ENCODE measurements around the gene IL1RN.

Gene IL1RN

DNA sequence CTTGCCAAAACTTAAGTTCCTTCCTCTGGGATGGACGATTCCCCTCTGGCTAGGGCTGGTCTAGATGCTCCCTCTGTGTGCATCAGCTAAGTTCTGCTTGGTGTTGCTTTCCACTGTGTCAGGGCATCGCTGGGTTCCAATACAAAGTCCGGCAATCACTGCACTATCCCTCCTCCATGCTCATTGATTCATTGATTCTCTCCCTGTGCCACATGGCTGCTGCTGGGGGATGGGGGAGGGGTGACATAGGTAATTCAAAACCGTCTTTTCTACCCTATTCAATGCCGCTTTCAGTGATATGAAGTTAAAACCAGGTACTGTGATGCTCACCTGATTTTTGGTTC lies 22.8 kb downstream of the IL1RN start:
- in situ Hi-C loops (cut with HindIII; ENCODE audit: low sequenced_read_pairs), result no loop called here

DNA sequence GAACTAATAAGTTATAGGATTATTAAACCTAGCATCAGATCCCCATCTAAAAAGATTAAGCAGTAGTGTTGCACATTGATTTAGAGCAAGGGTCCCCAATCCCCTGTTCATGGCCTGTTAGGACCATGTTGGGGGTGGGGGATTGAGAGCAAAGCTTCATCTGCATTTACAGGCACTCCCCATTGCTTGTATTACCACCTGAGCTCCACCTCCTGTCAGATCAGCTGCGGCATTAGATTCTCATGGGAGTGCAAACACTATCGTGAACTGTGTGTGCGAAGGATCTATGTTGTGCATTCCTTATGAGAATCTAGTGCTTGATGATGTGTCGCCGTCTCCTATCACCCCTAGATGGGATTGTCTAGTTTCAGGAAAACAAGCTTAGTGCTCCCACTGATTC lies 27.9 kb downstream of the IL1RN start:
- in situ Hi-C loops (cut with HindIII; ENCODE audit: low sequenced_read_pairs), result loop anchor here (5.0 kb wide), 2 partner anchors 77 to 83 kb away; no protein-coding TSS in a partner anchor

DNA sequence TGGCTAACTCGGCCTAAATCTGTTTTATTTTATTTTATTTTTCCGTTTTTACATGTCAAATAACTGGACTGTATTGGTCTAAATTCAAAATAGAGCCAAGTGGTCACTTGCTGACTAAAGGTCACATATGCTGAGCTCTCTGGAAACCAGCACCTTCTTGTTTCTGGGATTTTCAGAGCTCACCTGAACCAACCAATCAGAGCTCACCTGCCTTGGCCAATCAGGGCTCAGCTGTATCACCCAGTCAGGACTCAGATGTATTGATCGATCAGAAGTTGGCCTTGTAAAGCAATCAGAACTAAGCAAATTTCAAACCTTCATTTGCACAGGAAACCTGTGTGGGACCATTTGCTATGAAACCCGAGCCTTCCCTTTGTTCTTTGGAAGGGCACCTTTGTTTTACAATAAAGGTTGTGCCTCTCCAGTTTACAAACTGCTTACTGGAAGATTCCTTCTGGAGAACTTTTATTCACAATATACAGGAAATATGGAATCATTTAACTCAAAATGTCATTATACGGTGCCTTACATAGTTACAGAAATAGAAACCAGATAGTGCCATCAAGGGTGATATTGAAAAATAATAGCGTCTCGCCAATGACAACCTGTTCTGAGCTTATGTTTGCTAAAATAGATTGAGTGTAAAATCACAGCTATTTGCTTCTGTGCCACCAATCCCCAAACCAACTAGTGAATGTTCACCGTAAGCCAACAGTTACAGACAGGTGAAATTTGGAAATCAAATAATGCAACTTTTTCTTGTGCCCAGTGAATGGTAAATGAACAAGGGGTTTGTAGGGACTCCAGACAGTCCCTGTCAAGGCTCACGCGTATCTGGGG lies 29.1 kb downstream of the IL1RN start:
- in situ Hi-C loops (cut with HindIII; ENCODE audit: low sequenced_read_pairs), result loop anchor here (5.0 kb wide), 2 partner anchors 76 to 84 kb away; no protein-coding TSS in a partner anchor

DNA sequence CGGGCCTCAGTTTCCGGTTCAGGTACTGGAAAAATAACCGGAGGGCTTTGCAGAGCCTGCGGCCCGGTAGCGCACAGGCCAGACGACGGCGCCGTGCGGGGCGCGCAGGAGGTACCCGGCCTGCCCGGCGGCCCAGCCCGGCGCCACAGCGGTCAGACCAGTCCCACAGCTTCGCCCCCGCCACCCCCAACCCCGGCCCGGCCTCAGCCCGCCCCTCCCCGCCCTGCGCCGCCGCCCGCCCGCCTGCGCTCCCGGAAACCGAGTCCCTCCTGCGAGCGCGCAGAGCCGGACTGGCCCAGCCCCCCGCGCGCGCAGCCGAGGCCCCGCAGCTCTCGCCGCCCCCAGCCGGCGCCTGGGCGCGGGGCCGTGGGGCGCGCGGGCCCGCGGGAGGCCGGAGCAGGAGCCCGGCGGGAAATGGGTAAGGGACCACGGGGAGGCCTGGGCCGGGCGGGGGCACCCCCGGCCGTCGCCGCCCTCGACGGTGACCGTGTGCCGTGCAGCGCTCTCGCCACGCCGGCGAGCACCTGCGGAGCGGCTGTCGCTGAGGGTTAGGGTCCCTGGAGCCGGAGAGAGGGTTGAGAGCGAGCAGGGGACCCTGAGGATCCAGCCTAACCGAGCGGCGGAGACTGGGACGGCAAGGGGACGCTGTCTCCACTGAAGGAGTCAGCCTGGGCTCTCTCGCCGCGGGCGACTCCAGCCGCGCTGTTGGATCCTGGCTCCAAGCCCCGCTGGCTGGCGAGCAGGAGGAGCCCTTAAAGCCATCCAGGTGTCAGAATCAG lies 29.9 kb downstream of the IL1RN start:
- in situ Hi-C loops (cut with HindIII; ENCODE audit: low sequenced_read_pairs), result loop anchor here (5.0 kb wide), 2 partner anchors 75 to 85 kb away; no protein-coding TSS in a partner anchor

DNA sequence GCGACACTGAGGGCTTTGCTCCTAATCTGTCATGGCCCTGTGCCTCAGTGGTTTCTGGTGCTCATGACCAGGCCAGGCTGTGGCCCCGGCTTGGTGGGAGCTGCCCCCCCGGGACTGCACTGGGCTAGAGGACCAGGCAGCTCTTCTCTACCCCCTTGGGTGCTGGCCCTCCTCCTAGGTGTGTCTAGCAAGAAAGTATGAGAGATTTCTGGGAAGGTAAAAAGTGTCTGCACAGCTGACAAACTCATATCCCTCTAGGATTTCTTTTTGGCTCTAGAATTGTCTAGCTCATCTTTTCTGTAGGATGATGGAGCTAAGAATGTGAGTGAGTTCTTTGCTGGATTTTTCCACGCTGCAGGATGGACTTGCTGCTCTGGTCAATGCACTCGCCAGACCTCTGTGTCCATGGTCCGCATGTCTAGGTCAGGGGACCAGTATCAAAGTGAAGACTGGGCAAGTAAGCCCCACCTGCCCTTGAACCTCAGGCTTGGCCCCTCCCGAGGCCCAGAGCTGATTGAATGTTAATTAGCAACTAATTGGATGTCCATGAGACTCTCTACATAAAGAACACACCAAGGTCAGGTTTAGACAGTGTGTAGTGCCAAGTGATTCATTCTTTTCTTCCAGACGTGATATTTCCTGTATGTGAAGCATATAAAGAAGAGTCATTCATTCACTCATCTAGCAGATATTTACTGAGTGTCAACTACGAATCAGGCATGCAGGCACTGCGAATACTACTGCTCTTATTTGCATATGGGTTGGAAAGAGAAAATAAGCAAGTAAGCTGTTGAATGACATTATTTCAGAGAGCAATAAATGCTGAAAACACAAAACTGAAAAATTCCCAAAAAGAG lies 30.7 kb downstream of the IL1RN start:
- in situ Hi-C loops (cut with HindIII; ENCODE audit: low sequenced_read_pairs), result loop anchor here (5.0 kb wide), 2 partner anchors 74 to 86 kb away; no protein-coding TSS in a partner anchor

DNA sequence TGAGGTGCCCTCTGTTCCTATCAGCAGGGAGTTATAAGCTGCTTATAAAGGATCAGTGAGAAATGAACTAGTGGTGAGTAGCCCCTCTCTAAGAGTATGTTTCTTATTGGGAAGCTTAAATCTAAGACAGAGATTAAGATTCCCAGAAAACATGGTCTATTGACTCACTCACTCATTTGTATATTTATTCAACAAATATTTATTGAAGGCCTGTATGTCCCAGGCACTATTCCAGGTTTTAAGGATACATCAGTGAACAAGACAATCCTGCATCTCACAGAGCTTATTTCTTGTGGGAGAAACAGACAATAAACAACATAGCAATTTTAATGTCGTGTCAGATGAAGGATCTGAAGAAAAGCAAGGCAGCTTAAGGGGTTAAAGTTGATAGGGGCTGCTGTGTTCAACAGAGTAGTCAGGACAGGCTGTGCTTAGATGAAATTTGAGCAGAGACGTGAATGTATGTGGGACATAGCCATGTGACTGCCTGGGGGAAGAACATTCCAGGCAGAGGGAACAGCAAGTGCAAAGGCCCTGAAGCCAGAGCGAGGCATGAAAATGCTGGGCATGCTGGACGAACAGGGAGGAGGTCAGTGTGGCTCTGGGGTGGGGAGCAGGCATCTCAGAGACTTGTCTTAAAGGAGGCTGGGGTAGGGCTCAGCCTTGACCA lies 31.6 kb downstream of the IL1RN start:
- in situ Hi-C loops (cut with HindIII; ENCODE audit: low sequenced_read_pairs), result loop anchor here (5.0 kb wide), 2 partner anchors 73 to 87 kb away; no protein-coding TSS in a partner anchor

DNA sequence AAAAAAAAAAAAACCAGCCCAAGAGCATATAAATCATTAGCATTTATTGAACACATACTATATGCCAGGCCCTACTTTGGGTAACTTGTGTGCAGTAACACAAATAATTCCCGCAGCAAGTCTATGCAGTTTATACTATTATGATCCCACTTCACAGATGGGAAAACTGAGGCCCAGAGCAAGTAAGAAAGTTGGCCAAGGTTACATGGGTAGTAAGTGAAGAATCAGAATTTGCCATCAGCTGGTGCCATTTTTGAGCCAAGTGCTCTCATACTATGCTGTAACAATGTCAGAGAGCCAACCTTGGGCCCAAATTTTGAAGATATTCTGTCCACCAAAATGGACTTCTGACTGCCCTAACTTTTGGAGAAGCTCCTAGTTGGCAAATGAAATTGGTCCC lies 32.9 kb downstream of the IL1RN start:
- in situ Hi-C loops (cut with HindIII; ENCODE audit: low sequenced_read_pairs), result no loop called here

DNA sequence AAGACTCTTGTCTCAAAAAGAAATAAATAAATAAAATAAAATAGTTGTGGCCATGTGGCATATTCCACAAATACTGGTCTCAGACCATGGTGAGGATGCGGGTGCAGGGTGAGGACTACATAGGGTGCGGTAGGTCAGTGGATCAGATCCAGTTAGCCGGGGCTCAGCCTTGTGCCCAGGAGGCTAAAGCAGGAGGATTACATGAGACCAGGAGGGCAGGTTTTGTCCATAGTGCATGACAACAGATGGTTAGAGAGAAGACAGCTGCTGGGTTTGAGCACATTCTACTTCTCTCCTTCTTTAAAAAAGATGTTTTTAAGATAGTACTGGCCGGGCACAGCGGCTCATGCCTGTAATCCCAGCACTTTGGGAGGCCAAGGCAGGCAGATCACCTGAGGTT lies 33.6 kb downstream of the IL1RN start:
- in situ Hi-C loops (cut with HindIII; ENCODE audit: low sequenced_read_pairs), result no loop called here

DNA sequence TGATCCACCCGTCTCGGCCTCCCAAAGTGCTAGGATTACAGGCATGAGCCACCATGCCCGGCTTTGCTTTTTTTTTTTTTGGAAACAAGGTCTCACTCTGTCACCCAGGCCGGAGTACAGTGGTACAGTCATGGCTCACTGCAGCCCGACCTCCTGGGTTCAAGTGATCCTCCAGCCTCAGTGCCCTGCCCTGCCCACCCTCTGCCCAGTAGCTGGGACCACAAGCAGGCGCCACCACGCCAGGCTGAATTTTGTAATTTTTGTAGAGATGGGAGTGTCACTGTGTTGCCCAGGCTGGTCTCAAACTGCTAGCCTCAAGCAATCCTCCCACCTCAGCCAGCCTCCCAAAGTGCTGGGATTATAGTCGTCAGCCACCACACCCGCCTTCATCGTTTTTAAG lies 34.8 kb downstream of the IL1RN start:
- in situ Hi-C loops (cut with HindIII; ENCODE audit: low sequenced_read_pairs), result no loop called here

DNA sequence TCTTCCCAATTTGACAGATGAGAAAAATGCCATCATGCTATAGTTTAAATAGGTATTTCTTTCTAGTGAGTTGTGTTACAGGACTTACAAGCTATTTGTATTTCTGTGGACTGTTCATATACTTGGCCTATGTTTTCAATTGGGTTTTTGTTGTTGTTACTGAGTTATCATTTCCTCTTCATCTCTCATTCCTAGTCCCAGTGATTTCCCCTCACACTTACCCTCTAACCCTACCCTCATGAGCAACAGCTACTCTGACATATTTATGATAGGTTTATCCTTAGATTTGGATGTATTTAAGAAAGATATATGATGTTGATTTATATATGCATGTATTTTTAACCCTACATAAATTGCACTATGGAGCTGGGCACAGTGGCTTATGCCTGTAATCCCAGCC lies 35.5 kb downstream of the IL1RN start:
- in situ Hi-C loops (cut with HindIII; ENCODE audit: low sequenced_read_pairs), result no loop called here

DNA sequence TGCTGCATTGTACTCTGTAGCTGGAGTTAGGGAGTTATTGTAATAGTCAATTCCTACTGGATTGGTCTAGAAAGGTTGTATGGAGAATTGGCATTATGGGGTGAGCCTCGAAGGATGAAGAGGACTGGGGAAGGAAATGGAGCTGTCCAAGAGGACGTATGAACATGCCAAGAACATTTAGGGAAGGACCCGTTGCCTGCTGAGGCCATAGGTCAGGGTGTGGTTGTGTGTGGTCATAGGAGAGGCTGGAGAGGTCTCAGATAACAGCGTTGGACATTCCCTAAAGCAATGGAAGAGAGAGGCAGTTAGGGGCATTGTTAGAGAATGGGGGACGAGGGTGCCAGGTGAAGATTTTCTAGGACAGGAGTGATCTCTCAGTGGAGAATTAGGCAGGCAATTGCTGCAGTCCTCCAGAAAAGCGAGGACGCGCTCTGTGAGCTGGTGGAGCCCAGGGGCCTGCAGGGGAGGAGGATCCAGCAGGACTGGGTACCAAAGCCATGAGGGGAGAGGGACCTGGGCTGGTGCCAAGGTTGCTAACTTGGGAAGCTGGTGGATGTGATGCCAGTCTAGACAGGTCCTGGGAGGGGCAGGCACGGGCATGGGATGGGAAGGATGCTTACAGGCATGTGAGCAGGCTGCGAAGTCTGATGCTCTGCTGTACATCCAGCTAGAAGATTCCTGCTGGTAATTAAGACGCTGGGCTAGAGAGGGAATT lies 37.0 kb downstream of the IL1RN start:
- in situ Hi-C loops (cut with HindIII; ENCODE audit: low sequenced_read_pairs), result no loop called here

DNA sequence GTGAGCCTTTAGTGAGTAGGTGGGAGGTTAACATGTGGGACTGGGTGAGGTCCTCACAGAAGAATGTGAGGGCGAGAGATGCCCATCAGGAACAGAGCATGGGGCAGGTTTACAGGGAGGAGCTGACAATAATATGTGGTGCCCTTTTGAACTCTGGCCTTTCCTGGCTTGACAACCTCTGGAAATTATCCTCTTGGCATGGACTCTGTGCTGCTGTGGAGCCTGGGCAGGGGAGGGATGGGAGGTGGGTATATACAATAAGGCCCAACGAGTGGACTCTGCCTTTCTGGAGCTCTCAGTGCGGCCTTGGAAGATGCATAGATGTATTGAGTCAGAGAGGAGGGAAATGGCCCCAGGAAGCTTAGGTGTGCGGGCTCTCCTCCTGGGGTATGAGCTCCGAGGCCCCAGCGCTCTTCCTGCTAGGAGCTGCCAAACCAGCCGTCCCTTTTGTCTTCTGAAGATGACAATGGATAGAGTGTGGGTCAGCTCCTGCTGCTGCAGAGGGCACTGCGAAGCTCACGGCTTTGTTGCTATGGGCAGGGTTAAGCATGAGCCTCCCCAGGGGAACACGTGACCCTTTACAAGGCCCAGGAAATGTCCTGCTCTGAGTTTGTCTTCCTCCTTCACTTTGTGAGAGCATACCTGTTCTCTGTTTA lies 37.7 kb downstream of the IL1RN start:
- in situ Hi-C loops (cut with HindIII; ENCODE audit: low sequenced_read_pairs), result no loop called here

DNA sequence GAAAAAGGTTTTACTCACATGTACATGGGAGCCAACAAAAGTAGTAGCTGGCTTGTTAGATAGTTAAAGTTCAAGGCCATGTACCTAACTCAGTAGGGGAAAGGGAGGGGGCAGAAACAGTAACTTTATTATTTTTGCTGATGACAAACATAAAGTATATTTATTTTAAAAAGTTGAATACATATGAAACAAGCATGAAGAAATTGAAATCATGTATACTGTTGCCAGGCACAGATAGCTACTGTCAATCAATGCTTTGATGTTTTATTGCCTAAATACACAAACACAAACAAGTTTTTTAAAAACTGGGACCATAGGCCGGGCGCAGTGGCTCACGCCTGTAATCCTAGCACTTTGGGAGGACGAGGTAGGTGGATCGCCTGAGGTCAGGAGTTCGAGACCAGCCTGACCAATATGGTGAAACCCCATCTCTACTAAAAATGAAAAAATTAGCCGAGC lies 38.8 kb downstream of the IL1RN start:
- in situ Hi-C loops (cut with HindIII; ENCODE audit: low sequenced_read_pairs), result no loop called here

DNA sequence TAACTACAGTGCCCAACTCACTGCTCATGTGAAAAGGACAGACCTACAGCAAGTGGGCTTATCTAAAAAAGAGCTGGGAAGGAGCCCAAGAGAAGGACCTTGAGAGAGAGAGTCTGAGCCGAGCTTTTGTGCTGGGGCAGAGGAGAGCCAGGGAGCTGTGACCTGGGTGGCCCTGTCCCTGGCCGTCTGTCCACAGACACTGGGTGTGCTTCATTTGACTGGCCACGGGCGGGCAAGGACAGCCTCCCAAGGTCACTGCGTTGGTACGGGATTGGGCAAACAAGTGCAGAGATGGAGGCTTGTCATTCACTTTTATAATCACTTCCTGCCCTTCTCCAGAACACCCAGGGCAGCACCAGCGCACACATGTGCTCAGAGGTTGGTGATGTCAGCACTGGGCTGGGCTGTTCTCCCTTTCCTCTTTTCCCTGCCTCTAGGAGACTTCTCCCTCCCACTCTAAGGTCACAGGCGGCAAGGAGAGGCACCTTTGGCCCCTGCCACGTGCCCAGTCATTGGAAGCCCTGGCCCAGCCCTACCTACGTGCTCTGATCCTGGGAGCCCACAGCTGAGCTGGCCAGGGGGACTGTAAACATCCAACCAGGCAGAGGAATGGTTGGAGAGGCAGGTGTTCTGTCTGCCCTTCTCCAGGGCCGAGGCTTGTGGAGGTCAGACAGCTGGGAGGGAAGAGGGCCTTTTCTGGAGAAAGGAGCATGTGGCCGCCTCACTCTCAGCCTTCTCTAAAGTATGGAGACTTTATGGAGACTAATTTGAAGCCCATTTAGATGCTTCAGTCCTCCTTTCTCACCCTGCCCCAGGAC lies 39.9 kb downstream of the IL1RN start:
- in situ Hi-C loops (cut with HindIII; ENCODE audit: low sequenced_read_pairs), result no loop called here

DNA sequence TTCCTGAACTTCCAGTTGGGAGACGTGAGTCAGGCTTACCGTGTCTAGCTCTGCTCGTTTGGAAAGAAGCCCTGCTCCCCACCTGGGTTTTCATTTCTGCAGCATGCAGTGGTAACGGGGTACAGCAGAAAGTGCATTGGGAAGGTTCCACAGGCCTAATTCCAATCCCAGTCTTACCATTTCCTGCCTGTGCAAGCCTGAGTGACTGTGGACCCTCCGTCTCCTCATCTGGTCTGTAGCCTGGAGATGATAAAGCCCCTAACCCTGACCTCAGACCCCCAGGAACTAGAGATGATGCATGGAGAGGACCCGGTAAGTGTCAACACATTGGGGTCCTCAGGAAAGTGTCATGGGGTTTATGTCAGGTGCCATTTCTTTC lies 40.6 kb downstream of the IL1RN start:
- in situ Hi-C loops (cut with HindIII; ENCODE audit: low sequenced_read_pairs), result no loop called here

DNA sequence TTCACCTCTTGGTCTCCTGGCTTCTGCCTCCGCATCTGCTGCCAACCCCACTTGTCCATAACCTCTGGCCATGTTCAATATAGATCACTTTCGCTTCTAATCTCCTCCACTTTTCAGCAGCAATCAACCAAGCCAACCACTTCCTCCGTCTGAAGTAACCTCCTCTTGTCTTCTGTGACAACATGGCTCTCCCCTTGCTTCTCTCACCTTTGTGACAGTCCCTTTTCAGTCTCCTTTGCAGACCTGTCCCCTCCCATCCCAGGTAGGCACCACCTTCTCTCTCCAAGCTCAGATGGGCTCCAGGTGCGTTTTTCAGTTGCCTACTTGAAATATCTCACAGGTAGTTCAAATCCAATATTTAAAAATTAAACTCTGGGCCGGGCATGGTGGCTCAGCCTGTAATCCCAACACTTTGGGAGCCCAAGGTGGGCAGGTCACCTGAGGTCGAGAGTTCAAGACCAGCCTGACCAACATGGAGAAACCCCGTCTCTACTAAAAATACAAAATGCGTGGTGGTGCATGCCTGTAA lies 41.7 kb downstream of the IL1RN start:
- in situ Hi-C loops (cut with HindIII; ENCODE audit: low sequenced_read_pairs), result no loop called here

DNA sequence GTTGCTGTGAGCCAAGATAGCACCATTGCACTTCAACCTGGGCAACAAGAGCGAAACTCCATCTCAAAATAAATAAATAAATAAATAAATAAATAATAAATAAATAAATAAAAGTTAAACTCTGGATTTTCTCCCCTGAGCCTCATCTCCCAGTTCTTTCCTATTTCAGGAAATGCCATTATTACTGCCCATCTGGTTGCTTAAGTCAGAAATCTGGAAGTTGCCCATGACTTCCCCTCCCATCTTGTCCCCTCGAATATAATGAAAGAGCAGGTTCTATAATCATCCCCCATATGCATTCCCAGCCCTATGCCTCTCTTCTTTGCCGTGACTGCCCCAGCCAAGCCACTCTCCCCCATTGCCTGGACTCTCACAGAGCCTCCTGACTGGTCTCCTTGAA lies 42.2 kb downstream of the IL1RN start:
- in situ Hi-C loops (cut with HindIII; ENCODE audit: low sequenced_read_pairs), result no loop called here
